Uterus (tissue), 2 donors: Measurements from ENCODE around the gene C12orf54.

Source experiments
- POLR2A ChIP-seq, 2 donors: fragments of 450-650 bp; IDR thresholded peaks; one replicate each; pipeline ENCODE4 v1.6.1; 2016; ENCODE audit warnings: antibody characterized with exemption in 2 of 2, mild to moderate bottlenecking in 1 of 2, moderate library complexity in 1 of 2
- TF ChIP-seq, protein P1 (sequence below), 4 experiments: fragments of 200-600 bp in 2 of 4; fragments of 450-650 bp in 2 of 4; sonication (generic) in 2 of 4; IDR thresholded peaks; one replicate each; pipeline ENCODE4 v1.5.1; 2016 to 2019; ENCODE audit warnings: antibody characterized with exemption in 4 of 4, mild to moderate bottlenecking in 2 of 4, moderate library complexity in 1 of 4

GRCh38 chr12:48489012-48489411 is 6.7 kb downstream of the C12orf54 start:
- TF ChIP-seq, protein P1, sequence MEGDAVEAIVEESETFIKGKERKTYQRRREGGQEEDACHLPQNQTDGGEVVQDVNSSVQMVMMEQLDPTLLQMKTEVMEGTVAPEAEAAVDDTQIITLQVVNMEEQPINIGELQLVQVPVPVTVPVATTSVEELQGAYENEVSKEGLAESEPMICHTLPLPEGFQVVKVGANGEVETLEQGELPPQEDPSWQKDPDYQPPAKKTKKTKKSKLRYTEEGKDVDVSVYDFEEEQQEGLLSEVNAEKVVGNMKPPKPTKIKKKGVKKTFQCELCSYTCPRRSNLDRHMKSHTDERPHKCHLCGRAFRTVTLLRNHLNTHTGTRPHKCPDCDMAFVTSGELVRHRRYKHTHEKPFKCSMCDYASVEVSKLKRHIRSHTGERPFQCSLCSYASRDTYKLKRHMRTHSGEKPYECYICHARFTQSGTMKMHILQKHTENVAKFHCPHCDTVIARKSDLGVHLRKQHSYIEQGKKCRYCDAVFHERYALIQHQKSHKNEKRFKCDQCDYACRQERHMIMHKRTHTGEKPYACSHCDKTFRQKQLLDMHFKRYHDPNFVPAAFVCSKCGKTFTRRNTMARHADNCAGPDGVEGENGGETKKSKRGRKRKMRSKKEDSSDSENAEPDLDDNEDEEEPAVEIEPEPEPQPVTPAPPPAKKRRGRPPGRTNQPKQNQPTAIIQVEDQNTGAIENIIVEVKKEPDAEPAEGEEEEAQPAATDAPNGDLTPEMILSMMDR (IDR thresholded peaks at IDR 0.05), result no peak
- no peak for TF ChIP-seq POLR2A (IDR thresholded peaks at IDR 0.05)
